Tibial artery (tissue), 4 donors: ENCODE measurements around the gene SCRT2.

Source experiments
- DNase-seq, 2 donors: peaks; one replicate each; pipeline ENCODE4 v3.0.0-alpha.2; 2019
- H3K27ac ChIP-seq, 2 donors: fragments of 200-600 bp; sonication (generic) in 1 of 2; 1 replicate in 1 of 2; 2 replicates in 1 of 2; pipeline ENCODE4 v1.5.1; 2018 to 2019; ENCODE audit warnings: mild to moderate bottlenecking in 1 of 2
- H3K27me3 ChIP-seq, 2 donors: fragments of 200-600 bp; sonication (generic) in 1 of 2; one replicate each; pipeline versions ENCODE4 v1.5.1 to v1.6.0; 2016 to 2019
- H3K36me3 ChIP-seq, 3 donors: fragments of 200-600 bp; sonication (generic) in 2 of 3; one replicate each; pipeline ENCODE4 v1.5.1; 2016 to 2019; ENCODE audit warnings: mild to moderate bottlenecking in 2 of 3
- H3K4me1 ChIP-seq, 4 donors: fragments of 200-600 bp; sonication (generic) in 2 of 4; 1 replicate in 3 of 4; 2 replicates in 1 of 4; pipeline ENCODE4 v1.5.1; 2016 to 2019
- H3K4me3 ChIP-seq, 2 donors: fragments of 200-600 bp; sonication (generic) in 1 of 2; 1 replicate in 1 of 2; 2 replicates in 1 of 2; pipeline ENCODE4 v1.5.1; 2018 to 2019; ENCODE audit warnings: mild to moderate bottlenecking in 2 of 2
- H3K9me3 ChIP-seq, 3 donors: fragments of 200-600 bp; sonication (generic) in 1 of 3; one replicate each; pipeline ENCODE4 v1.5.1; 2016 to 2019
- intact Hi-C: fragments of 100-400 bp; cut with DNase I; formaldehyde crosslinking; loops from one replicate; pipeline ENCODE4 v1.15.0; 2023; ENCODE audit warnings: low total_unique reads
- TF ChIP-seq, protein P1 (sequence below), 2 experiments: fragments of 200-600 bp in 1 of 2; fragments of 450-650 bp in 1 of 2; IDR thresholded peaks; one replicate each; pipeline ENCODE4 v1.5.1; 2017 to 2019; ENCODE audit warnings: antibody characterized with exemption in 2 of 2, mild to moderate bottlenecking in 1 of 2, moderate library complexity in 1 of 2

SCRT2 gene

DNA sequence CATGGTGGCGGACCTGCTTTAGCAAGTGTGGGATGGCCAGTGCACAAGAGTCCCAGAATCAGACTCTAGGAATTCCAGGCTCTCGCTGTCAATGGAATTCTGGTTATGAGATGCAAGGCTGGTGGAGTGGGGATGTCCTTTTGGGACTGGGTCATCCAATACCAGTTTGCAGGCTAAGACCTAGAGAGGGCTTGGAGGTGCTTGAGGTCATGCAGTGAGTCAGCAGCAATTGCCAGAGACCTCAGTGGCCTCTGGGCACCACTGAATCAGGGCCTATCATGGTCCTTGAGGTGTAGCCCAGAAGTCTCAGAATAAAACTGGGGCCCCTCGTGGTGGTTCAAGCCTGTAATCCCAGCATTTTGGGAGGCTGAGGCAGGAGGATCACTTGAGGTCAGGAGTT is 1.4 kb upstream of the SCRT2 start:
- Histone ChIP-seq H3K36me3 (no peaks in the 10 kb centered on the region), H3K4me1 (peaks cover 0 to 20% (median 16%) of the 10 kb centered on the region in 4 donors), H3K27me3 (peaks cover 0 to 77% of the 10 kb centered on the region in 2 donors), H3K4me3 (no peak overlapping the region), H3K9me3 (no peaks in the 10 kb centered on the region), H3K27ac (no peak overlapping the region)
- no peak for DNase-seq
- intact Hi-C loops: no loop called here
- TF ChIP-seq, protein P1, sequence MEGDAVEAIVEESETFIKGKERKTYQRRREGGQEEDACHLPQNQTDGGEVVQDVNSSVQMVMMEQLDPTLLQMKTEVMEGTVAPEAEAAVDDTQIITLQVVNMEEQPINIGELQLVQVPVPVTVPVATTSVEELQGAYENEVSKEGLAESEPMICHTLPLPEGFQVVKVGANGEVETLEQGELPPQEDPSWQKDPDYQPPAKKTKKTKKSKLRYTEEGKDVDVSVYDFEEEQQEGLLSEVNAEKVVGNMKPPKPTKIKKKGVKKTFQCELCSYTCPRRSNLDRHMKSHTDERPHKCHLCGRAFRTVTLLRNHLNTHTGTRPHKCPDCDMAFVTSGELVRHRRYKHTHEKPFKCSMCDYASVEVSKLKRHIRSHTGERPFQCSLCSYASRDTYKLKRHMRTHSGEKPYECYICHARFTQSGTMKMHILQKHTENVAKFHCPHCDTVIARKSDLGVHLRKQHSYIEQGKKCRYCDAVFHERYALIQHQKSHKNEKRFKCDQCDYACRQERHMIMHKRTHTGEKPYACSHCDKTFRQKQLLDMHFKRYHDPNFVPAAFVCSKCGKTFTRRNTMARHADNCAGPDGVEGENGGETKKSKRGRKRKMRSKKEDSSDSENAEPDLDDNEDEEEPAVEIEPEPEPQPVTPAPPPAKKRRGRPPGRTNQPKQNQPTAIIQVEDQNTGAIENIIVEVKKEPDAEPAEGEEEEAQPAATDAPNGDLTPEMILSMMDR (IDR thresholded peaks at IDR 0.05): no peak

DNA sequence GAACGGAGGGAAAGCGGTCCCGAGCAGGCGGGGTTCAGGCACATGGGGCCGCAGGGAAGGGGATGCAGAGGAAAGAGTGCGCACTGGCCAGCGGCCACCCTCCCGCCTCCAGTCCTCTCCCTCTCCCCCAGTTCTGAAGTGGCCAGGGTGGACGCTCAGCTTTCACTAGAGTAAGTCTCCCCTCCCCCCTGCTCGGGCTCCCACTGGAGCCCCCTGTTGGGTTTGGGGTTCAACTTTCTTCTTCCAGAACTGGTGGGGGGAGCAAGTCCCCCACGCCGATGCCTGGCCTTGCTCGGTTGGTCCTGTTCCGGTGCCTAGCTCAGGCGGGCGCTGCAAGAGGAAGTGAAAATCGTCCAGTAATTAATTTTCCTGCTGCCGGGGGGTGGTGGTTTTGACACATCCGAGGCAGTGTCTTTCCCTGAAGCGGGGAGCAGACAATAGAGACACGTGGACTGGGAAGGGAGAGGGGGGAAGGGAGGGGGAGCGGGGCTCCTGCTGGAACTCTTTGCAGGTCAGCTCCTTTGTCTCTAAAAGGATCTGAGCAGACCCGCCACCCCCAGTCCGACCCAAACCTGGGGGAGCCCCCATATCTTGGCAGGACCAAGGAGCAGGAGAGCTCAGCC is 824 bp upstream of the SCRT2 start:
- peaks cover 0 to 20% (median 16%) of the 10 kb centered on the region in 4 donors for H3K4me1 ChIP-seq
- peak in 1 of 2 donors; percentile 51 for DNase-seq
- TF ChIP-seq, protein P1 (IDR thresholded peaks at IDR 0.05): no peak
- H3K36me3 ChIP-seq: no peaks in the 10 kb centered on the region
- H3K27ac ChIP-seq: no peak overlapping the region
- H3K4me3 ChIP-seq: peak overlapping the region in 1 of 2 donors; percentile 0
- H3K27me3 ChIP-seq: peaks cover 0 to 77% of the 10 kb centered on the region in 2 donors
- intact Hi-C loops: no loop called here
- no peaks in the 10 kb centered on the region for H3K9me3 ChIP-seq

DNA sequence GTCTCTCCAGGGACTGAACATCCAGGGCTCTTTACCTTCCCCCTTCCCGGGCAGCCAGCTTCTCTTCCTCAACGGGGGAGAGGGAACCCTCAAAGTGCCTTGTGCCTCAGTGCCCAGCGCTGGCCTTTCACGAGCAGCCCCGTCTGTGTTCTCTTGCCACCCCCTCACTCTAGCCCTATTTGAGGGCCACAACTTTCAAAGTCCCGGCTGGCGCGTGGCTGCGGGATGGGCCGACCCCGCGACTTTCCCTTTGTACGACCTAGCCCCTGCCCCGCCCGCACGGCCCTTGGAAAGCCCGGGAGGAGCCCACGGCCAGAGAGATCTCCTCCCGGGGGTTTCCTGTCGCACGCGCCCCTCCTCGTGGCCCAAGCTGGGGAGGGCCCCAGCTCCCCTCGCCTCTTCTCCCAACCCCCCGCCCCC is 559 bp downstream of the SCRT2 start:
- intact Hi-C loops: no loop called here
- DNase-seq: no peak
- Histone ChIP-seq H3K4me1 (peaks cover 0 to 20% (median 16%) of the 10 kb centered on the region in 4 donors), H3K9me3 (no peaks in the 10 kb centered on the region), H3K36me3 (no peaks in the 10 kb centered on the region), H3K27me3 (peaks cover 0 to 81% of the 10 kb centered on the region in 2 donors), H3K27ac (no peak overlapping the region), H3K4me3 (no peak overlapping the region)
- TF ChIP-seq, protein P1 (IDR thresholded peaks at IDR 0.05): no peak

DNA sequence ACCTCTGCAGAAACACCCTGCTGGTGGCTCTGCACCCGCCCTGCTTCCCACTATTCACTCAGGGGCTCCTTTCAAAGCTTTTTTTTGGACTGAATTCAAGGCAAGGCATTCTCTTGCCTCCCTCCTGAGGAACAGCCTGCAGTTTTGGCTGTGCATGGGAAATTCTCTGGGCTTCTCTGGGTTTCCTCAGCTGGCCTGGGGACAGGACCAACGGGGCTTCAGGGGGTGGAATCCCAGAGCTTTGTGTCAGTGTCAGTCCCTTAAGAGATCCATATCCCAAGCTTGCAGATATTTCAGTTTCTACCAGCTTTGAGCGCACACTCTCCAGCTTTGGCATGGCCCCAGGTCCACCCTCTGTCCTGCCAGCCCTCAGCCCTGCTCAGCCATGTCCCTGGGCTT is 2.0 kb downstream of the SCRT2 start:
- no peak overlapping the region for H3K27ac ChIP-seq
- peaks cover 0 to 20% (median 16%) of the 10 kb centered on the region in 4 donors for H3K4me1 ChIP-seq
- no peaks in the 10 kb centered on the region for H3K9me3 ChIP-seq
- TF ChIP-seq, protein P1 (IDR thresholded peaks at IDR 0.05): no peak
- intact Hi-C loops: no loop called here
- H3K36me3 ChIP-seq: no peaks in the 10 kb centered on the region
- H3K27me3 ChIP-seq: peaks cover 0 to 83% of the 10 kb centered on the region in 2 donors
- H3K4me3 ChIP-seq: no peak overlapping the region
- no peak for DNase-seq

DNA sequence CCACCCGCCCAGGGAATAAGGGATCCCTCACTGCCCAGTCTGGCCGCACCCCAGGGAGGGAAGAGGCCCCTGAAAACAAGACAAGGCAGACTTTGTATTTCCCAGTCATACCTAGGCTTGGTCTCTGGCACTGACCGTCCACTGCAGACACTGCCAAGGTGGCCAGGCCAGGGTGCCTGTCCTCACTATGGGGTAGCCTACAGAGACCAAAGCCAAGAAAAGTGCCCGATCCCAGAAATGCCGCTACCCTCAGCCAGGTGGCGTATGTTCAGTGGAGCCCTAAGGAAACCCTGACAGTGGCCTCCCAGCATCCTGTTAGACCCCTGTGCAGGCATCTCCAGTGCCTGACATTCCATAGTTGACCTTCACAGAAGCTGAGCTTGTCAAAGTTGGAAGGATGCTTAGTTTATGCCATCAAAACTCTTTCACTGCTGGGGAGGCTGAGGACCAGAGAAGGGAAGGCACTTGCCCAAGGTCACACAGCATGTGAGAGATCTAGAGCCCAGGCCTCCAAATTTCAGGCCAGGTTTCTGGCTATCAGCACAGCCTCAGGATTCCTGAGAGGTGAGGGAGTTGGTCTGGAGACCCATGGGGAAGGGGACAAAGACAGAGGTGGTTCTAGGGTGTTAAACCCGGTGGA is 2.5 kb downstream of the SCRT2 start:
- Histone ChIP-seq H3K27me3 (peaks cover 0 to 82% of the 10 kb centered on the region in 2 donors), H3K4me3 (no peak overlapping the region), H3K4me1 (peaks cover 0 to 20% (median 16%) of the 10 kb centered on the region in 4 donors), H3K36me3 (no peaks in the 10 kb centered on the region), H3K9me3 (no peaks in the 10 kb centered on the region), H3K27ac (no peak overlapping the region)
- intact Hi-C loops: no loop called here
- TF ChIP-seq, protein P1 (IDR thresholded peaks at IDR 0.05): no peak
- no peak for DNase-seq
